ENCODE measurements around the gene WFDC1.

WFDC1 gene

GRCh38 chr16:84294531-84295142 is at the start of gene WFDC1:
Gene WFDC1, plus strand, starts transcription at chr16:84294878. Its CDS starts 94 bp downstream, at chr16:84294972.
- no peak within 1 kb of the TSS for H3K4me3 ChIP-seq (ENCODE audit: low read depth, low read length)
- no peak for DNase-seq (ENCODE audit: low read depth)
- TF ChIP-seq CTCF (IDR thresholded peaks at IDR 0.05; ENCODE audit: control insufficient read depth, extremely low read depth, insufficient read depth), result no peak

GRCh38 chr16:84245956-84246678 is 48.6 kb upstream of the WFDC1 start:
- no peak overlapping the region for H3K4me3 ChIP-seq (ENCODE audit: low read depth, low read length)
- DNase-seq (ENCODE audit: low read depth), result no peak
- no peak for TF ChIP-seq CTCF (IDR thresholded peaks at IDR 0.05; ENCODE audit: control insufficient read depth, extremely low read depth, insufficient read depth)

- H3K4me3 ChIP-seq (ENCODE audit: low read depth, low read length), result no peak overlapping the region
- DNase-seq (ENCODE audit: low read depth), result no peak
- TF ChIP-seq CTCF (IDR thresholded peaks at IDR 0.05; ENCODE audit: control insufficient read depth, extremely low read depth, insufficient read depth), result no peak
These were observed 48.0 kb upstream of the WFDC1 start for GRCh38 chr16:84246679-84247077.

- no peak overlapping the region for H3K4me3 ChIP-seq (ENCODE audit: low read depth, low read length)
- no peak for DNase-seq (ENCODE audit: low read depth)
- TF ChIP-seq CTCF (IDR thresholded peaks at IDR 0.05; ENCODE audit: control insufficient read depth, extremely low read depth, insufficient read depth), result no peak
These were observed 47.3 kb upstream of the WFDC1 start for GRCh38 chr16:84247331-84247730.

GRCh38 chr16:84247844-84248243 is 46.8 kb upstream of the WFDC1 start:
- no peak for DNase-seq (ENCODE audit: low read depth)
- TF ChIP-seq CTCF (IDR thresholded peaks at IDR 0.05; ENCODE audit: control insufficient read depth, extremely low read depth, insufficient read depth), result no peak

GRCh38 chr16:84252184-84252583 is 42.5 kb upstream of the WFDC1 start:
- TF ChIP-seq CTCF (IDR thresholded peaks at IDR 0.05; ENCODE audit: control insufficient read depth, extremely low read depth, insufficient read depth), result no peak
- no peak for DNase-seq (ENCODE audit: low read depth)
- H3K4me3 ChIP-seq (ENCODE audit: low read depth, low read length), result no peak overlapping the region

More at GRCh38 chr16:84247844-84248243, 46.8 kb upstream of the WFDC1 start:
- H3K4me3 ChIP-seq (ENCODE audit: low read depth, low read length), result no peak overlapping the region
